Activated CD8-positive, alpha-beta T cell treated with anti-CD3 and anti-CD28 coated beads for 36 hours (primary cell): Measurements from ENCODE around the gene UGT2A3. TPM values are rescaled to one million over a fixed set of nuclear protein-coding genes. Genes with fewer than 3 reads are reported as not detected.

Source experiments
- ATAC-seq: fragments of 200-7000 bp; cut with Tn5 transposase; one replicate; pipeline ENCODE4 v1.10.0; 2021; ENCODE audit warnings: mild to moderate bottlenecking, moderate library complexity
- CTCF ChIA-PET: fragments of 350-600 bp; sonication (Branson Sonifier 250); formaldehyde crosslinking; loops from one replicate; lab custom pipeline; 2021; ENCODE audit warnings: antibody characterized with exemption; lab: Charles Lee
- POLR2A ChIA-PET: fragments of 350-600 bp; sonication (Branson Sonifier 250); formaldehyde crosslinking; loops from one replicate; lab custom pipeline; 2021; ENCODE audit warnings: antibody characterized with exemption; lab: Charles Lee
- DNase-seq: peaks from one replicate; pipeline ENCODE4 v3.0.0-alpha.2; 2020
- H3K27ac Mint-ChIP-seq: one replicate; pipeline ENCODE4 v1.8.0; 2021; ENCODE audit warnings: mild to moderate bottlenecking, mixed read lengths
- H3K27me3 Mint-ChIP-seq: one replicate; pipeline ENCODE4 v1.8.0; 2021; ENCODE audit warnings: mixed read lengths
- H3K36me3 Mint-ChIP-seq: one replicate; pipeline ENCODE4 v1.8.0; 2021; ENCODE audit warnings: low read depth, mixed read lengths
- H3K4me1 Mint-ChIP-seq: one replicate; pipeline ENCODE4 v1.8.0; 2021; ENCODE audit warnings: low read depth, mixed read lengths
- H3K4me3 Mint-ChIP-seq: one replicate; pipeline ENCODE4 v1.8.0; 2021; ENCODE audit warnings: mild to moderate bottlenecking, moderate library complexity, mixed read lengths
- H3K9me3 Mint-ChIP-seq: one replicate; pipeline ENCODE4 v1.8.0; 2021; ENCODE audit warnings: mixed read lengths
- CTCF ChIP-seq: fragments of 200-600 bp; IDR thresholded peaks from one replicate; pipeline ENCODE4 v1.8.0; 2022; ENCODE audit warnings: antibody characterized with exemption, mild to moderate bottlenecking
- intact Hi-C: fragments of 100-400 bp; cut with micrococcal nuclease; formaldehyde crosslinking; loops from one replicate; pipeline ENCODE4 v1.10.0; 2022
- total RNA-seq, 2 experiments: library from RNA; stranded (reverse); gene quantifications; one replicate each; pipeline ENCODE4 v1.2.3, GENCODE V29; 2021

The UGT2A3 gene
- total RNA-seq, 2 experiments from 2014 or later, result not detected

GRCh38 chr4:68896749-68897148, 54.9 kb downstream of the UGT2A3 start:
- Mint-ChIP-seq H3K4me1 (no peaks in the 10 kb centered on the region), H3K27ac (no peak overlapping the region), H3K36me3 (no peaks in the 10 kb centered on the region), H3K9me3 (peaks cover 2% of the 10 kb centered on the region), H3K4me3 (no peak overlapping the region), H3K27me3 (no peaks in the 10 kb centered on the region)
- DNase-seq (no peak), ATAC-seq (no peak)
- ChIA-PET POLR2A (no interaction called here), CTCF (no interaction called here)
- no peak for TF ChIP-seq CTCF
- intact Hi-C loops, result no loop called here

- ChIA-PET CTCF (no interaction called here), POLR2A (no interaction called here)
- H3K4me1 Mint-ChIP-seq, result no peaks in the 10 kb centered on the region
- peaks cover 2% of the 10 kb centered on the region for H3K9me3 Mint-ChIP-seq
- no peak overlapping the region for H3K27ac Mint-ChIP-seq
- ATAC-seq, result no peak
- intact Hi-C loops, result no loop called here
- H3K4me3 Mint-ChIP-seq, result no peak overlapping the region
- TF ChIP-seq CTCF, result no peak
- no peak for DNase-seq
- no peaks in the 10 kb centered on the region for H3K27me3 Mint-ChIP-seq
- H3K36me3 Mint-ChIP-seq, result no peaks in the 10 kb centered on the region
Observed at GRCh38 chr4:68895561-68896198, 55.9 kb downstream of the UGT2A3 start.

GRCh38 chr4:68892861-68893260, 58.7 kb downstream of the UGT2A3 start:
- CTCF ChIA-PET, result no interaction called here
- no peak for TF ChIP-seq CTCF
- intact Hi-C loops, result no loop called here

GRCh38 chr4:68891678-68892077, 59.9 kb downstream of the UGT2A3 start:
- no peak for TF ChIP-seq CTCF
- no peak for DNase-seq
- intact Hi-C loops, result no loop called here
- Mint-ChIP-seq H3K36me3 (no peaks in the 10 kb centered on the region), H3K27me3 (no peaks in the 10 kb centered on the region), H3K9me3 (peaks cover 2% of the 10 kb centered on the region), H3K27ac (no peak overlapping the region), H3K4me1 (no peaks in the 10 kb centered on the region), H3K4me3 (no peak overlapping the region)
- no peak for ATAC-seq
- ChIA-PET CTCF (no interaction called here), POLR2A (no interaction called here)

More at GRCh38 chr4:68892861-68893260, 58.7 kb downstream of the UGT2A3 start:
- DNase-seq, result no peak
- ATAC-seq, result no peak
- no peaks in the 10 kb centered on the region for H3K36me3 Mint-ChIP-seq
- no peak overlapping the region for H3K4me3 Mint-ChIP-seq
- H3K4me1 Mint-ChIP-seq, result no peaks in the 10 kb centered on the region
- no peaks in the 10 kb centered on the region for H3K27me3 Mint-ChIP-seq
- H3K9me3 Mint-ChIP-seq, result peaks cover 2% of the 10 kb centered on the region
- no peak overlapping the region for H3K27ac Mint-ChIP-seq
- POLR2A ChIA-PET, result no interaction called here

GRCh38 chr4:68885545-68885944, 66.1 kb downstream of the UGT2A3 start:
- no peak for DNase-seq
- H3K4me3 Mint-ChIP-seq, result no peak overlapping the region
- no peak for ATAC-seq
- H3K27me3 Mint-ChIP-seq, result no peaks in the 10 kb centered on the region
- ChIA-PET CTCF (no interaction called here), POLR2A (interaction anchor here (0.6 kb wide), 1 partner anchor 741 kb away, joined by 3 read pairs; no protein-coding TSS in a partner anchor)
- TF ChIP-seq CTCF, result no peak
- H3K4me1 Mint-ChIP-seq, result no peaks in the 10 kb centered on the region
- H3K9me3 Mint-ChIP-seq, result no peaks in the 10 kb centered on the region
- intact Hi-C loops, result no loop called here
- H3K36me3 Mint-ChIP-seq, result no peaks in the 10 kb centered on the region
- H3K27ac Mint-ChIP-seq, result no peak overlapping the region
